SK-N-SH (cell line): ENCODE data around the gene FEV. TPM values are rescaled to one million over a fixed set of nuclear protein-coding genes. Genes with fewer than 3 reads are reported as not detected.

Experiments
- CTCF ChIA-PET: fragments of 300-600, 350-600 bp; formaldehyde crosslinking; extraction: SDS; loops from one replicate; lab custom pipeline; 2021; lab: Yijun Ruan, JAX
- POLR2A ChIA-PET: fragments of 350-600 bp; sonication (Branson Sonifier 250); formaldehyde crosslinking; extraction: SDS; loops from one replicate; lab custom pipeline; 2020; ENCODE audit warnings: antibody characterized with exemption, inconsistent platforms; lab: Yijun Ruan, JAX
- DNase-seq: peaks from one replicate; pipeline ENCODE4 v3.0.0; 2012
- H2AFZ ChIP-seq: fragments of 200-600 bp; sonication (generic); 2 replicates; pipeline ENCODE4 v1.8.1; 2016; ENCODE audit warnings: antibody characterized with exemption, mild to moderate bottlenecking, low read depth
- H3F3A ChIP-seq: fragments of 200-600 bp; sonication (generic); replicated peaks from 2 replicates; pipeline ENCODE3; 2016; ENCODE audit warnings: antibody characterized with exemption, mild to moderate bottlenecking; ENCODE audit not compliant: insufficient read depth
- H3K27ac ChIP-seq, 2 experiments: fragments of 200-500 bp in 1 of 2; fragments of 200-600 bp in 1 of 2; sonication (Bioruptor generic) in 1 of 2; sonication (generic), shearing (Covaris generic) in 1 of 2; 2 replicates each; pipeline versions ENCODE4 v1.5.1 to v1.6.1; 2014 to 2016; ENCODE audit warnings: low read depth in 2 of 2, inconsistent platforms in 1 of 2, low read length in 1 of 2, mild to moderate bottlenecking in 1 of 2, mixed read lengths in 1 of 2
- H3K27me3 ChIP-seq: fragments of 200-600 bp; sonication (generic), shearing (Covaris generic); 2 replicates; pipeline ENCODE4 v1.6.1; 2016; ENCODE audit warnings: mixed run types; ENCODE audit not compliant: insufficient read depth
- H3K36me3 ChIP-seq, 2 experiments: fragments of 200-500 bp in 1 of 2; fragments of 200-600 bp in 1 of 2; sonication (Bioruptor generic) in 1 of 2; sonication (generic) in 1 of 2; replicated peaks in 1 of 2; 2 replicates each; pipeline versions ENCODE3 to v1.5.1; 2014 to 2016; ENCODE audit warnings: low read length in 1 of 2, mild to moderate bottlenecking in 1 of 2; ENCODE audit not compliant: insufficient read depth in 2 of 2, control insufficient read depth in 1 of 2
- H3K4me1 ChIP-seq, 2 experiments: fragments of 200-500 bp in 1 of 2; fragments of 200-600 bp in 1 of 2; sonication (Bioruptor generic) in 1 of 2; sonication (generic), shearing (Covaris generic) in 1 of 2; 2 replicates each; pipeline versions ENCODE4 v1.5.1 to v1.6.1; 2014 to 2016; ENCODE audit warnings: low read depth in 1 of 2, low read length in 1 of 2, mixed run types in 1 of 2; ENCODE audit not compliant: insufficient read depth in 2 of 2, control insufficient read depth in 1 of 2
- H3K4me2 ChIP-seq: fragments of 200-600 bp; sonication (generic), shearing (Covaris generic); 2 replicates; pipeline ENCODE4 v1.6.1; 2017; ENCODE audit warnings: mixed run types
- H3K4me3 ChIP-seq, 2 experiments: fragments of 200-500 bp in 1 of 2; fragments of 200-600 bp in 1 of 2; sonication (Bioruptor generic) in 1 of 2; sonication (generic), shearing (Covaris generic) in 1 of 2; 2 replicates each; pipeline versions ENCODE4 v1.5.1 to v1.8.1; 2014 to 2016; ENCODE audit warnings: low read depth in 2 of 2, inconsistent platforms in 1 of 2, low read length in 1 of 2, mild to moderate bottlenecking in 1 of 2, mixed read lengths in 1 of 2, moderate library complexity in 1 of 2
- H3K79me2 ChIP-seq: fragments of 200-600 bp; sonication (generic); 2 replicates; pipeline ENCODE4 v1.8.1; 2017; ENCODE audit warnings: mild to moderate bottlenecking; ENCODE audit not compliant: insufficient read depth
- H3K9ac ChIP-seq: fragments of 200-600 bp; sonication (generic); 2 replicates; pipeline ENCODE4 v1.6.1; 2017; ENCODE audit warnings: mixed run types
- H3K9me2 ChIP-seq: fragments of 200-600 bp; sonication (generic); 2 replicates; pipeline ENCODE4 v1.6.1; 2017; ENCODE audit warnings: mixed run types
- H3K9me3 ChIP-seq: fragments of 200-600 bp; sonication (generic); 2 replicates; pipeline ENCODE4 v1.6.1; 2017; ENCODE audit warnings: mixed run types, mild to moderate bottlenecking, moderate library complexity
- H4K20me1 ChIP-seq: fragments of 200-600 bp; sonication (generic); 2 replicates; pipeline ENCODE4 v1.6.1; 2017; ENCODE audit warnings: mild to moderate bottlenecking, mixed run types; ENCODE audit not compliant: insufficient read depth
- CHD2 ChIP-seq: fragments of 150-350 bp; IDR thresholded peaks from 2 replicates; pipeline ENCODE4 v1.6.1; 2018; ENCODE audit warnings: low read length; ENCODE audit not compliant: partially characterized antibody
- CTCF ChIP-seq: fragments of 200-600 bp; sonication (generic); IDR thresholded peaks from 2 replicates; pipeline ENCODE4 v1.6.1; 2017; ENCODE audit warnings: antibody characterized with exemption, mild to moderate bottlenecking, moderate library complexity
- ELF1 ChIP-seq: IDR thresholded peaks from 2 replicates; pipeline ENCODE4 v1.4.0; 2012
- EP300 ChIP-seq, 2 experiments: IDR thresholded peaks; 2 replicates each; pipeline versions ENCODE4 v1.4.0 to v1.6.1; 2012; ENCODE audit warnings: borderline replicate concordance in 1 of 2, low read depth in 1 of 2, low read length in 1 of 2
- EZH2phosphoT487 ChIP-seq: fragments of 200-600 bp; sonication (generic); IDR thresholded peaks from 2 replicates; pipeline ENCODE4 v1.6.1; 2017; ENCODE audit warnings: low read depth, mixed run types, mild to moderate bottlenecking, antibody characterized with exemption, moderate library complexity, borderline replicate concordance
- FOXJ3 ChIP-seq: sonication (generic); formaldehyde crosslinking; IDR thresholded peaks from 2 replicates; pipeline ENCODE4 v1.5.1; 2020; ENCODE audit warnings: mild to moderate bottlenecking, missing genetic modification reagents
- FOXM1 ChIP-seq: IDR thresholded peaks from 2 replicates; pipeline ENCODE4 v1.4.0; 2012; ENCODE audit warnings: low read depth, mild to moderate bottlenecking
- GABPA ChIP-seq: IDR thresholded peaks from 2 replicates; pipeline ENCODE4 v1.4.0; 2012; ENCODE audit warnings: low read depth, mild to moderate bottlenecking
- IRF3 ChIP-seq: fragments of 150-350 bp; IDR thresholded peaks from 2 replicates; pipeline ENCODE4 v1.6.1; 2016; ENCODE audit warnings: mild to moderate bottlenecking, low read depth, low read length
- JUND ChIP-seq: IDR thresholded peaks from 2 replicates; pipeline ENCODE4 v1.4.0; 2012
- MAX ChIP-seq: IDR thresholded peaks from 2 replicates; pipeline ENCODE4 v1.4.0; 2012; ENCODE audit warnings: low read depth
- MXI1 ChIP-seq: IDR thresholded peaks from 2 replicates; pipeline ENCODE4 v1.6.1; 2012; ENCODE audit warnings: mild to moderate bottlenecking, low read depth, low read length, improper control_type of control experiment
- NFIC ChIP-seq: IDR thresholded peaks from 2 replicates; pipeline ENCODE4 v1.4.0; 2012; ENCODE audit warnings: borderline replicate concordance
- PBX3 ChIP-seq: IDR thresholded peaks from 2 replicates; pipeline ENCODE4; 2012
- POLR2AphosphoS5 ChIP-seq: IDR thresholded peaks from 2 replicates; pipeline ENCODE4 v1.6.1; 2012; ENCODE audit warnings: low read depth, low read length
- RCOR1 ChIP-seq: fragments of 150-350 bp; IDR thresholded peaks from 2 replicates; pipeline ENCODE4 v1.6.1; 2017; ENCODE audit warnings: antibody characterized with exemption, low read length
- REST ChIP-seq: IDR thresholded peaks from 2 replicates; pipeline ENCODE4 v1.6.1; 2012; ENCODE audit warnings: mild to moderate bottlenecking, low read depth, low read length, moderate library complexity
- RFX5 ChIP-seq: IDR thresholded peaks from 2 replicates; pipeline ENCODE4 v1.6.1; 2012; ENCODE audit warnings: mild to moderate bottlenecking, improper control_type of control experiment, low read length
- RXRA ChIP-seq: IDR thresholded peaks from 2 replicates; pipeline ENCODE4 v1.4.0; 2012; ENCODE audit warnings: low read depth, mild to moderate bottlenecking, borderline replicate concordance
- SIN3A ChIP-seq: IDR thresholded peaks from 2 replicates; pipeline ENCODE4 v1.6.1; 2012; ENCODE audit warnings: low read depth, mild to moderate bottlenecking, low read length, moderate library complexity, borderline replicate concordance
- SMC3 ChIP-seq: IDR thresholded peaks from 2 replicates; pipeline ENCODE4 v1.6.1; 2012; ENCODE audit warnings: low read depth, low read length, improper control_type of control experiment
- TAF1 ChIP-seq: IDR thresholded peaks from 2 replicates; pipeline ENCODE4 v1.6.1; 2012; ENCODE audit warnings: low read depth, mild to moderate bottlenecking, low read length, moderate library complexity, borderline replicate concordance
- TCF12 ChIP-seq: IDR thresholded peaks from 2 replicates; pipeline ENCODE4 v1.4.0; 2012
- USF1 ChIP-seq: IDR thresholded peaks from 2 replicates; pipeline ENCODE4 v1.4.0; 2012; ENCODE audit warnings: low read depth, borderline replicate concordance
- YY1 ChIP-seq: IDR thresholded peaks from 2 replicates; pipeline ENCODE4 v1.4.0; 2012; ENCODE audit warnings: low read depth, mild to moderate bottlenecking
- WGBS: methylation state at CpG from one replicate; pipeline ENCODE4 v1.1.6; 2017; ENCODE audit warnings: low lambda C conversion rate; 5-methylcytosine and 5-hydroxymethylcytosine counted together
- polyA plus RNA-seq, 3 experiments: library from polyadenylated mRNA; depleted of rRNA; stranded (reverse); fragments of >200 nt; gene quantifications; 2 replicates each; pipeline ENCODE4 v1.2.3, GENCODE V29; 2012

Gene FEV
- polyA plus RNA-seq, 1 of the 3 experiments (the other 2 are of a cell fraction), result 0.53 TPM

GRCh38 chr2:218962859-218963492 is 22.0 kb downstream of the FEV start:
- WGBS, result 2% methylated on average over 37 of the region's 42 CpGs
- Histone ChIP-seq H2AFZ (no peak overlapping the region; the same call in 1 of the 2 replicates), H3K4me2 (peak overlapping the region; percentile 63)
- peak; percentile 99 for TF ChIP-seq REST
- no peak for TF ChIP-seq TAF1
- peak; percentile 44; the same call in 1 of the 2 replicates for TF ChIP-seq ELF1
- TF ChIP-seq CHD2, result peak; percentile 52
- no peak for TF ChIP-seq SMC3
- TF ChIP-seq FOXJ3 (CRISPR knock-in tag), result no peak
- 0 out of 2 replicates have a peak, but pooled peaks have one; percentile 54 for TF ChIP-seq SIN3A
- no peak for TF ChIP-seq NFIC
- no peak; the same call in 1 of the 2 replicates for TF ChIP-seq YY1
- TF ChIP-seq FOXM1, result no peak
- TF ChIP-seq RFX5, result peak; percentile 37; the same call in 1 of the 2 replicates
- no peak for TF ChIP-seq RCOR1
- no peak for TF ChIP-seq CTCF
- 0 out of 2 replicates have a peak, but pooled peaks have one; percentile 16 for TF ChIP-seq MAX
- no peak for TF ChIP-seq RXRA
- TF ChIP-seq GABPA, result peak; percentile 64
- TF ChIP-seq JUND, result no peak
- TF ChIP-seq EZH2phosphoT487, result no peak
- no peak for TF ChIP-seq IRF3
- no peak for TF ChIP-seq EP300 (IDR thresholded peaks at IDR 0.05; ENCODE audit: borderline replicate concordance in 1 of 2, low read depth in 1 of 2, low read length in 1 of 2)
- peak; percentile 54 for TF ChIP-seq PBX3
- no peak for TF ChIP-seq USF1
- TF ChIP-seq MXI1, result peak; percentile 60
- TF ChIP-seq TCF12, result no peak
- TF ChIP-seq POLR2AphosphoS5, result peak; percentile 36; the same call in 1 of the 2 replicates

More at GRCh38 chr2:218962859-218963492, 22.0 kb downstream of the FEV start:
- H4K20me1 ChIP-seq, result no peaks in the 10 kb centered on the region
- peak; percentile 86 for DNase-seq
- peak overlapping the region in 1 of 2 experiments; percentile 63; a peak in 2 of 4 replicates for H3K4me3 ChIP-seq
- no peak overlapping the region for H3K9ac ChIP-seq
- no peaks in the 10 kb centered on the region for H3K36me3 ChIP-seq
- ChIA-PET POLR2A (interaction anchor here (0.9 to 4.1 kb wide), 12 partner anchors 8 to 107 kb away, joined by 4 to 21 read pairs (median 6); no protein-coding TSS in a partner anchor), CTCF (interaction anchor here (1.5 to 13.5 kb wide), 8 partner anchors 16 to 192 kb away, joined by 3 to 208 read pairs (median 14); partner anchors contain the start of gene FEV)
- peaks cover 8 to 39% of the 10 kb centered on the region in 2 experiments; a peak in 2 of 4 replicates for H3K4me1 ChIP-seq
- H3F3A ChIP-seq, result peaks cover 5% of the 10 kb centered on the region
- no peaks in the 10 kb centered on the region for H3K9me2 ChIP-seq
- H3K9me3 ChIP-seq, result no peaks in the 10 kb centered on the region
- peak overlapping the region in 1 of 2 experiments; percentile 99; a peak in 2 of 4 replicates for H3K27ac ChIP-seq
- peaks cover 28% of the 10 kb centered on the region for H3K27me3 ChIP-seq
- H3K79me2 ChIP-seq, result no peaks in the 10 kb centered on the region
